Endothelial cell (in vitro differentiated cells): ENCODE measurements around the gene GALNT2. TPM values are rescaled to one million over a fixed set of nuclear protein-coding genes. Genes with fewer than 3 reads are reported as not detected.
A peak's percentile ranks its signal among the peaks of the same experiment; 100 is the strongest.

ENCODE experiments used
- DNase-seq: peaks from one replicate; pipeline ENCODE4 v3.0.0; 2021; ENCODE audit warnings: low spot score
- H3K27ac Mint-ChIP-seq: one replicate; pipeline ENCODE4 v1.8.0; 2021; ENCODE audit warnings: mixed read lengths, inconsistent platforms; ENCODE audit not compliant: unreplicated experiment
- H3K27me3 Mint-ChIP-seq: one replicate; pipeline ENCODE4 v1.8.0; 2021; ENCODE audit warnings: mild to moderate bottlenecking, moderate library complexity, mixed read lengths, inconsistent platforms; ENCODE audit not compliant: unreplicated experiment
- H3K36me3 Mint-ChIP-seq: one replicate; pipeline ENCODE4 v1.8.0; 2021; ENCODE audit warnings: mild to moderate bottlenecking, low read depth, mixed read lengths, inconsistent platforms; ENCODE audit not compliant: unreplicated experiment
- H3K4me1 Mint-ChIP-seq: one replicate; pipeline ENCODE4 v1.8.0; 2021; ENCODE audit warnings: mild to moderate bottlenecking, mixed read lengths, inconsistent platforms; ENCODE audit not compliant: unreplicated experiment
- H3K4me3 Mint-ChIP-seq: one replicate; pipeline ENCODE4 v1.8.0; 2021; ENCODE audit warnings: mild to moderate bottlenecking, mixed read lengths, inconsistent platforms; ENCODE audit not compliant: unreplicated experiment
- H3K9me3 Mint-ChIP-seq: one replicate; pipeline ENCODE4 v1.8.0; 2021; ENCODE audit warnings: mixed read lengths, inconsistent platforms; ENCODE audit not compliant: unreplicated experiment
- total RNA-seq: library from RNA; stranded (reverse); fragmentation: NEBNext Ultra II Directional; extraction: Animal tissue kit (Norgen Biotek cat#: 25700); gene quantifications from one replicate; pipeline ENCODE4 v1.2.1, GENCODE V29; 2021; ENCODE audit not compliant: unreplicated experiment
- TF ChIP-seq, protein P1 (sequence below): fragments of 200-600 bp; sonication (generic); IDR thresholded peaks from one replicate; pipeline ENCODE4 v1.5.0; 2021; ENCODE audit warnings: antibody characterized with exemption; ENCODE audit not compliant: unreplicated experiment

GALNT2 gene
- total RNA-seq, 1 donor from 2014 or later: 74.8 TPM

DNA sequence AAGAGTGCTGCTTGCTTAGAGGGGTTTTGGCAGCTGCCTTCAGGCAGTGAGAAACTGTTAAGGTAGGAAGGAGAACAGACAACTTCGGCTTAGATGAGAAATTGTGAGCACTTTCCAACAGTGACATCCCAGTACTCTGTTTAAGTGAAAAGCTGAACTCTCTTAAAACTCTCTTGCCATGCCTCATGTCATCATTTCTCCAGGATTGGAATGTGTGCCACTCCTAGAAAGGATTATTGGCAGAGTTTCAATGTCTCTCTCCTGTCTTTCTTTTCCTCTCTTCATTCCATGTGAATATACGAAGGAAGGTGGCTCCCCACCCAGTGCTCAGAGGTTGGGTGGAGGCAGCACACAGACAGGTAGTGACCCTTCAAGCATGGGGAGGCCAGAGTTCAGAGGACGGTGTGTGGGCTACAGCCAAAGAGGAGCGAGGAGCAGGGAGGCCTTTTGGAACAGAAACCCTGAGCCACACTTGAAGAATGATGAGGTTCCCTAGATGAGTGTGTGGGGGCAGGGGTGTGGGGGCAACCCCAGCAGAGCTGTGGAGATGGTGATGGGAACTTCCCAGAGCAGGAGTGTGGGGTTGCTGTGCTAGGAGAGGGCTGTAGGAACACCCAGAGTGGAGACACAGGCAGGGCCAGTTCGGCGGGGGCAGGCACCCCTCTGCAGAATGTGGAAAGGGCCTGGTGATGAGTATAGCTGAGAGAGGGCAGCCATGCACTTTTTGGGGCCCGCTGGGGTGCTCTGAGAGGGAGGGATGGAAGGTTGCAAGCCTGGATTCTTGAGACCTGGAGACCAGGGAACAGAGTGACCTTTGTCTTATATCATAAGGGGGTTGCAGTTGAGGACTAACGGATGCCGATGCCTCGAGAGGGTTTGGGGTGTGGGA is 58.8 kb downstream of the GALNT2 start:
- peaks cover 1% of the 10 kb centered on the region for H3K36me3 Mint-ChIP-seq
- H3K9me3 Mint-ChIP-seq: no peaks in the 10 kb centered on the region
- no peak overlapping the region for H3K4me3 Mint-ChIP-seq
- peaks cover 4% of the 10 kb centered on the region for H3K27me3 Mint-ChIP-seq
- DNase-seq: no peak
- no peak overlapping the region for H3K27ac Mint-ChIP-seq
- peaks cover 18% of the 10 kb centered on the region for H3K4me1 Mint-ChIP-seq
- TF ChIP-seq, protein P1, sequence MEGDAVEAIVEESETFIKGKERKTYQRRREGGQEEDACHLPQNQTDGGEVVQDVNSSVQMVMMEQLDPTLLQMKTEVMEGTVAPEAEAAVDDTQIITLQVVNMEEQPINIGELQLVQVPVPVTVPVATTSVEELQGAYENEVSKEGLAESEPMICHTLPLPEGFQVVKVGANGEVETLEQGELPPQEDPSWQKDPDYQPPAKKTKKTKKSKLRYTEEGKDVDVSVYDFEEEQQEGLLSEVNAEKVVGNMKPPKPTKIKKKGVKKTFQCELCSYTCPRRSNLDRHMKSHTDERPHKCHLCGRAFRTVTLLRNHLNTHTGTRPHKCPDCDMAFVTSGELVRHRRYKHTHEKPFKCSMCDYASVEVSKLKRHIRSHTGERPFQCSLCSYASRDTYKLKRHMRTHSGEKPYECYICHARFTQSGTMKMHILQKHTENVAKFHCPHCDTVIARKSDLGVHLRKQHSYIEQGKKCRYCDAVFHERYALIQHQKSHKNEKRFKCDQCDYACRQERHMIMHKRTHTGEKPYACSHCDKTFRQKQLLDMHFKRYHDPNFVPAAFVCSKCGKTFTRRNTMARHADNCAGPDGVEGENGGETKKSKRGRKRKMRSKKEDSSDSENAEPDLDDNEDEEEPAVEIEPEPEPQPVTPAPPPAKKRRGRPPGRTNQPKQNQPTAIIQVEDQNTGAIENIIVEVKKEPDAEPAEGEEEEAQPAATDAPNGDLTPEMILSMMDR: no peak

DNA sequence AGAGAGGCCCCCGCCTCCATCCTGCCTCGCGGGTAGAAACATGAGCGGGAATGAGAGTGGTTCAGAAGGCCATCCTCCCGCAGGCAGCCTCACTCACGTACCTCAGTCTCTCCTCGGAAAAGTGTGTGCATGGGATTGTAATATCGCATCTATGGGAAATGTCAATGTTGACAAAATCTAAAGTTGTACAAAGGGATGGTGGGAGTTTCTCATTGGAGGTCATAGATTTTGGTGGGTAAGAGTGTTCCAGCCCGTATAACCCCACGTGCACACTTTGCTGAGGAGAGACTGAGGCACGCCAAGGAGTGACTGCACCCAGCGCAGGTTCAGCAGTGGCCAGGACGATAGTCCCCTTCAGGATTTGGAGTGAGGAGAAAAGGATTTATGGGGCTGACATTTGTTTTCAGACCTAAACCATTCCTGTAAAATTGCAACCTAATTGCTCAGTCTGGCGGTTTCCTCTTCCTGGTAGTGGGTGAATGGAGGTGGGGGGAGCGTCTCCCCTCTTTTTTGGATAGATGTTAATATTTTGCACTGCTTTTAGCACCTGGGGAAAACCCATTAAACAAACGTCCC is 59.6 kb downstream of the GALNT2 start:
- Mint-ChIP-seq H3K9me3 (no peaks in the 10 kb centered on the region), H3K27ac (peak overlapping the region; percentile 20), H3K36me3 (no peaks in the 10 kb centered on the region), H3K4me1 (peaks cover 17% of the 10 kb centered on the region), H3K4me3 (no peak overlapping the region), H3K27me3 (peaks cover 4% of the 10 kb centered on the region)
- DNase-seq: no peak
- TF ChIP-seq, protein P1: no peak

DNA sequence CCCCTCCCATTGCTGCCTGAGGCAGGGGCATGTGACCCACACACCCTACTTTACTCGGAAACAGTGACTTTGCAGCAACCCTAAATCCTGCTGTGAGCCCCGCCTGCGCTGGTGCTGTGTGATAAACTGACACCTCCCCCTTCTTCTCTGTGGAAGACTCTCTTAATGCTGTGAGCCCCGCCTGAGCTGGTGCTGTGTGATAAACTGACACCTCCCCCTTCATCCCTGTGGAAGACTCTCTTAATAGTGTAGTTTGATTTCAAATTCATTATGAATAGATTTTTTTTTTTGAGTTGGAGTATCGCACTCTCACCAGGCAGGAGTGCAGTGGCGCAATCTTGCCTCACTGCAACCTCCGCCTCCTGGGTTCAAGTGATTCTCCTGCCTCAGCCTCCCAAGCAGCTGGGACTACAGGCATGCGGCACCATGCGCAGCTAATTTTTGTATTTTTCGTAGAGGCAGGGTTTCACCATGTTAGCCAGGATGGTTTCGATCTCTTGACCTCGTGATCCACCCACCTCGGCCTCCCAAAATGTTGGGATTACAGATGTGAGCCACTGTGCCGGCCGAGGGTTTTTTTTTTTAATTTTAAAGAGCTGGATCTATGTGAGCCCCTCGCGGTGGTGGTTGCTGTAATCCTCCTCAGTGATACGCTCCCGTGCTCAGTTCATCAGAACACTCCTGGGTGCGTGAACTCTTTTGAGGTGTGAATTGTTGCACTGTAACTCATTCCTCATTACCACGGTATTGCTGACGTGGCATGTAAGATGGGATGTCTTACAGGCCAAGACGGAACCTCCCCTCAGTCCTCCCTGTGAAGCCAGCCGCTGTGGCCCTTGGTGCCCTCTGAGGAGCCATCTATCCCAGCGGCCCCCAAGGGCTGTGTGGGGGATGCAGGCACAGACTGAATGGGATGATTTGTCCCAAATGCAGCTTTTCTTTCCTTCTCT is 60.3 kb downstream of the GALNT2 start:
- Mint-ChIP-seq H3K36me3 (no peaks in the 10 kb centered on the region), H3K4me3 (no peak overlapping the region), H3K27me3 (peaks cover 4% of the 10 kb centered on the region), H3K9me3 (no peaks in the 10 kb centered on the region), H3K4me1 (peaks cover 17% of the 10 kb centered on the region), H3K27ac (peak overlapping the region; percentile 24)
- TF ChIP-seq, protein P1: no peak
- no peak for DNase-seq

DNA sequence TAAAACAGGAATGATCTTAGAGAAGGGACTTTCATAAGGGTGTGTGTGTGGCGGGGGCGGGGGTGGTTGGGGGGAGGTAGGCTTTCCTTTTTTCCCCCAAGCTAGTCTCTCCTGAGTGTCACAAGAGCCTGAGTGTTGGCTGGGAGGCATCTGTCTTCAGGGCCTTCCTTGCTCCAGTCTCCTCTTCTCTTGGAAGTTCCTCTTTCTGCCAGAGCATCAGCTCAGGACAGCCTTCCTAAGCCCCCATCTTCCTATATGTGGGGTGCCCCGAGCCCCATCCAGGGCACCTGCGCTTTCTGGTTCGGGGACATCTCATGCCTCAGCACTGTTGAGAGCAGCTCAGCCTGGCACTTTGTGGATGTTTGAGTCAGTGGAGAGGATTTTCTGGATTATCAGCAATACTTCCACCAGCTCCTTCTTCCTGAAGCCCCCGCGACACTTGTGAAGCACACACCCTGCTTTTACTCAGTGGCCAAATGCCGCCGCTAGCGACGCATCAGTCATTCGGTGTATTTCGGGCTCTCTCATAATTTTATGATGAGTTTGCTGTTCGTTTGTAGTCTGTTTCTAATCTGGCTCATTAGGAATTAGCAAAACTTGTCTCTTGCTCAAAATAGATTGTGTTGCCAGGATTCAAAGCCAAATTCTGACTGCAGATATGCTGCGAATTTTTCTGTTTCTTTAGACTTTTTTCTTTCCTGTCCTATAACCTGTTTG is 61.7 kb downstream of the GALNT2 start:
- Mint-ChIP-seq H3K27me3 (peaks cover 4% of the 10 kb centered on the region), H3K4me3 (no peak overlapping the region), H3K9me3 (no peaks in the 10 kb centered on the region), H3K27ac (no peak overlapping the region), H3K36me3 (no peaks in the 10 kb centered on the region), H3K4me1 (peaks cover 17% of the 10 kb centered on the region)
- no peak for DNase-seq
- TF ChIP-seq, protein P1: no peak
